ACC112 (cell line): ENCODE measurements around the gene TRAPPC12.
"Not testable (repeated sequence)": the region's sequence is repeated elsewhere in the genome, so short reads cannot be mapped to it uniquely, and the experiment has no call there.

Experiments used
- H2AFZ ChIP-seq: fragments of 200-600 bp; sonication (generic); one replicate; pipeline ENCODE4 v1.6.0; 2017; ENCODE audit warnings: antibody characterized with exemption, low read length; ENCODE audit not compliant: unreplicated experiment
- H3K27ac ChIP-seq: fragments of 200-600 bp; sonication (generic); 2 replicates; pipeline ENCODE4 v1.5.1; 2014; ENCODE audit warnings: low read depth, mild to moderate bottlenecking, antibody characterized with exemption, low read length, moderate library complexity
- H3K27me3 ChIP-seq: fragments of 200-600 bp; sonication (generic); 2 replicates; pipeline ENCODE4 v1.6.1; 2014; ENCODE audit warnings: mild to moderate bottlenecking, antibody characterized with exemption, low read length, moderate library complexity, mixed read lengths; ENCODE audit not compliant: insufficient read depth
- H3K36me3 ChIP-seq: fragments of 200-600 bp; sonication (generic); 2 replicates; pipeline ENCODE4 v1.6.1; 2016; ENCODE audit warnings: mild to moderate bottlenecking, antibody characterized with exemption, low read length, moderate library complexity, mixed read lengths; ENCODE audit not compliant: insufficient read depth
- H3K4me1 ChIP-seq: fragments of 200-600 bp; sonication (generic); one replicate; pipeline ENCODE4 v1.6.1; 2016; ENCODE audit warnings: low read length, mixed read lengths; ENCODE audit not compliant: insufficient read depth, unreplicated experiment, control insufficient read depth
- H3K4me3 ChIP-seq: fragments of 200-600 bp; sonication (generic); 2 replicates; pipeline ENCODE4 v1.5.1; 2014; ENCODE audit warnings: mild to moderate bottlenecking, low read depth, low read length
- H3K79me2 ChIP-seq: fragments of 200-600 bp; sonication (generic); one replicate; pipeline ENCODE4 v1.6.0; 2016; ENCODE audit warnings: low read length; ENCODE audit not compliant: control insufficient read depth, unreplicated experiment, insufficient read depth

The TRAPPC12 gene

DNA sequence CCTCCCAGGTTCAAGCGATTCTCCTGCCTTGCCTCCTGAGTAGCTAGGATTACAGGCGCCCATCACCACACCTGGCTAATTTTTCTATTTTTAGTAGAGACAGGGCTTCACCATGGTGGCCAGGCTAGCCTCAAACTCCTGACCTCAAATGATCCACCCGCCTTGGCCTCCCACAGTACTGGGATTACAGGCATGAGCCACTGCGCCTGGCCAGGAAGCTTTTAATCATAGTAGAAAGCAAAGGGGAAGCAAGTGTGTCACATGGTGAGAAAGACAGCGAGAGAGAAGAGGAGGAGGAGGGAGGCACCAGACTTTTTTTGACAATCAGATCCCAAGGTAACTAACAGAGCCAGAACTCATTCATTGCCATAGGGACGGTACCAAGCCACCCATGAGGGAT, 67.7 kb downstream of the TRAPPC12 start:
- not testable (repeated sequence) for H3K27ac ChIP-seq, H3K4me3 ChIP-seq, H2AFZ ChIP-seq, H3K27me3 ChIP-seq, H3K79me2 ChIP-seq, H3K4me1 ChIP-seq
- H3K36me3 ChIP-seq, result peaks cover 38% of the 10 kb centered on the region

DNA sequence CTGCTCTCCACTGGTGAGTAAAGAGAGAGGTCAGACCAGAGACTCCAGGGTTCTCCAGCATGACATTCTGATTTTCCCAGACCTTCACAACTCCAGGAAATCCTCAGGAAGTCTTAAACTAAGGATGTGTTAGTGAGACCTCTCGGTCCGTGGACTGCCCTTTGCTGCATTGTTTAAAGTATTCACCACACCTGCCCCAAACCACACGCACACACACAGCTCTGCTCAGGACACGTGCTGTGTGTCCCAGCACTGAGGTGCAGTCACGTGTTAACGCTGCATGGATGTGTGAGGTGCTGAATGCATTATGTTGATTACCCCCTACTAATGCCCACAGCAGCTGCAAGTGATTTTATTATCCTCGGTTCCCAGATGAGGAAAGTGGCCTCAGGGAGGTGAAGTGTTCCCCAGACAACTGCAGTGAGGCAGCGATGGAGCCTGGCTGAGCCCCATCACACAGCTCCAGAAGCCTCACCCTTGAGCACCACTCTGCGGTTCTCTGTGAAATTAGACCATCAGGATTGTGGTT, 68.4 kb downstream of the TRAPPC12 start:
- no peak overlapping the region for H2AFZ ChIP-seq
- H3K27me3 ChIP-seq, result no peaks in the 10 kb centered on the region
- H3K36me3 ChIP-seq, result peaks cover 38% of the 10 kb centered on the region
- H3K27ac ChIP-seq, result no peak overlapping the region
- no peaks in the 10 kb centered on the region for H3K79me2 ChIP-seq
- H3K4me1 ChIP-seq, result no peaks in the 10 kb centered on the region
- no peak overlapping the region for H3K4me3 ChIP-seq

DNA sequence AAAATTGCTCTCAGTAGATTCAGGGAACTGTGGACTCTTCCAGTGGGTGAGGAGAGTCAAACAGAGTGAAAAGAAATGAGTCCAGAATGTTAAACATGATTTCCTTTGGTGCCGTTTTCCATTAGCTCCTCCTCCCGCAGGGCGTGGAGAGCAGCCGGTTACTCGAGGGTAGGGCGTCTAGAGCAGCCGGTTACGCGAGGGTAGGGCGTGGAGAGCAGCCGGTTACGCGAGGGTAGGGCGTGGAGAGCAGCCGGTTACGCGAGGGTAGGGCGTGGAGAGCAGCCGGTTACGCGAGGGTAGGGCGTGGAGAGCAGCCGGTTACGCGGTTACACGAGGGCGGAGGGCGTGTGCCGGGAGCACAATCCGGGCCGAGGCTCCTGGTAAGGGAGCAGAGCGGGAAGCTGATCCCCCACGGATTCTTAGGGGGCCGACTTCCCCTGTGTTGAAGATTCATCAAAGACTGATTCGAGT, 69.0 kb downstream of the TRAPPC12 start:
- not testable (repeated sequence) for H3K27ac ChIP-seq, H3K27me3 ChIP-seq, H2AFZ ChIP-seq, H3K4me1 ChIP-seq, H3K4me3 ChIP-seq, H3K79me2 ChIP-seq
- H3K36me3 ChIP-seq, result peaks cover 38% of the 10 kb centered on the region

DNA sequence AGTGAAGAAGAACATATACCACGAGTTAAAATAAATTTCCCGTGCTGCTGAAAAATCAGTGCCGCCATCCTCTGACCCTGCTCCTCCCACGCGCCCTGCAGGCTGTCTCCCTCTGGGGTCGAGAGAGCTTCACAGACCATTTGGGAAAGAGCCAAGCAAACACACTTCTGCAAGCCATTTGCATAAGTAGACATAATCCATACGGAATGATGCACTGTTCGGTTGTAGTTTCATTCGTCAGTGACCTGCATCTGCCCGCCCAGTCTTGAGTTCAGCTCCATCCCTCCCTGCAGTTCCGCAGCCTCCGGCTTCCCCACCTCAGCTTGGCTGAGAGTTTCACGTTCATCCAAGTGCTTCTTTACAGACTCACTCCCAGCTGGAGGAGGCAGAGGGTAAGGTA, 69.6 kb downstream of the TRAPPC12 start:
- Histone ChIP-seq H3K79me2 (no peaks in the 10 kb centered on the region), H3K27ac (no peak overlapping the region), H3K4me3 (no peak overlapping the region), H3K36me3 (peaks cover 36% of the 10 kb centered on the region), H3K27me3 (no peaks in the 10 kb centered on the region), H2AFZ (no peak overlapping the region), H3K4me1 (no peaks in the 10 kb centered on the region)

DNA sequence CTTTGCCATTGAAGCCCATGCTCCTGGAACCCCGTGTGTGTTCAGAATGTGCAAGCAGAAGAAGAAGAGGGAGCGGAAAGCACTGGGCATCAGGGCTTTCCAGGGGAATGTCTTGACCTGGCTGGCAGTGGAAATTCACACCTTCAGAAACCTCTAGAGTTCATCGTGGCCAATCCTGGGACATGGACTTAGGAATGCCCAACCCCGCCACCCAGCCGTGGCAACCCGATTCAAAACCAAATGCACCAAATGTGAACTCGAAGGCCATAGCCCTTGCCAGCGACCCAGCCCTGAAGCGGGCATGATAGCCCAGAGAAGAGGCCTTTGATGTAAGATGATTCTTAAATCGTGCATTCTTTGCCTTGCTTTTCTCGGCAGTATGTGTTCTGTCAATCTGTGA, 70.4 kb downstream of the TRAPPC12 start:
- H3K4me3 ChIP-seq, result no peak overlapping the region
- no peak overlapping the region for H2AFZ ChIP-seq
- no peaks in the 10 kb centered on the region for H3K4me1 ChIP-seq
- H3K36me3 ChIP-seq, result peaks cover 28% of the 10 kb centered on the region
- no peaks in the 10 kb centered on the region for H3K79me2 ChIP-seq
- H3K27me3 ChIP-seq, result no peaks in the 10 kb centered on the region
- H3K27ac ChIP-seq, result no peak overlapping the region

DNA sequence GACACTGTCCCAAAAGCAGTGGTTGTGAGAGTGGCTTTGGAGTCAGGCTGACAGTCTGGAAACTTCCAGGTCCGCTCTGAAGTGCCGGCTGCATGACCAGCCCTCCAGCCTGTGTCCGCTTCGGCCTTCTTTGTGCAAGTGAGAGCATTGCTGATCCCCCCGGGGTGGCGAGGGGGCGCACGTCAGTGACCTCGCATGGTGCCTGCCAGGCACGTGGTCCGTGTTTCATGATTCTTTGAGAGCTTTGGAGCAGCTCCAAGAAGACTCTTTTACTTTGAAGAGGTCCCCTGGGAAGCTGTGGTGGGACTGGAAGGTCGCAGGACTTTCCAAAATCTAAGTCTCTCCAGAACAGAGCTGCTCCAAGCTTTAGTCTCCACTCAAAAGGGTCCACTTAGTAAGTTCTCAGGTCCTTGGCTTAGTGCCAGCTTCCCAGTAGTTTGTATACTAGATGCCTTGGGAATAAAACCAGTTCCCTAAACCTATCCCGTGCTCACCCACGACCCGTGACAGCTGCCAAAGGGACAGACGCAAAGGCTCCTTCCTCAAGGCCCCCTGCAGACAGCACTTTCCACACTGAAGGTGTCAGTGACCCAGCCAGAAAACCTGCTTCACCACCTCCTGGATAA, 71.0 kb downstream of the TRAPPC12 start:
- Histone ChIP-seq H3K79me2 (no peaks in the 10 kb centered on the region), H3K27me3 (no peaks in the 10 kb centered on the region), H3K36me3 (peaks cover 22% of the 10 kb centered on the region), H3K27ac (no peak overlapping the region), H3K4me1 (no peaks in the 10 kb centered on the region), H2AFZ (no peak overlapping the region), H3K4me3 (no peak overlapping the region)

DNA sequence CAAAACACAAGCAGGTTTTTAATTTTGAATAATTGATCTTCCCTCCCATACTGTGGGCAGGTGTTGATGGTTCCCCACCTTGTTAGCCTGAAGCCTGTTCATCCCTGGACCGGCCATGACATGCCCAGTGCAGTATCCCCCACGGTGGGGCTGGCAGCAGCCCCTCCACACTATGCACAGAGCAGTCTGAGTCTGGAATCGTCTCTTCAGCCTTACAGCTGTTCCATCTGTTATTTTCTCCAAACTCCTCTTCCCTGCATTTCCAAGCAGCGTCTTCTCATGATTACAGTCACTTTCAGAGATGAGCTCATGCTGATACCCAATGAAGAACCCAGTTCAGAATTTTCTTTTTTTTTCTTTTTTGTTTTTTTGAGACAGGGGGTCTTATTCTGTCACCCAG, 71.7 kb downstream of the TRAPPC12 start:
- Histone ChIP-seq H3K36me3 (peaks cover 16% of the 10 kb centered on the region; the same call in 1 of the 2 replicates), H3K79me2 (no peaks in the 10 kb centered on the region), H2AFZ (no peak overlapping the region), H3K4me3 (no peak overlapping the region), H3K27me3 (no peaks in the 10 kb centered on the region), H3K4me1 (no peaks in the 10 kb centered on the region), H3K27ac (no peak overlapping the region)

DNA sequence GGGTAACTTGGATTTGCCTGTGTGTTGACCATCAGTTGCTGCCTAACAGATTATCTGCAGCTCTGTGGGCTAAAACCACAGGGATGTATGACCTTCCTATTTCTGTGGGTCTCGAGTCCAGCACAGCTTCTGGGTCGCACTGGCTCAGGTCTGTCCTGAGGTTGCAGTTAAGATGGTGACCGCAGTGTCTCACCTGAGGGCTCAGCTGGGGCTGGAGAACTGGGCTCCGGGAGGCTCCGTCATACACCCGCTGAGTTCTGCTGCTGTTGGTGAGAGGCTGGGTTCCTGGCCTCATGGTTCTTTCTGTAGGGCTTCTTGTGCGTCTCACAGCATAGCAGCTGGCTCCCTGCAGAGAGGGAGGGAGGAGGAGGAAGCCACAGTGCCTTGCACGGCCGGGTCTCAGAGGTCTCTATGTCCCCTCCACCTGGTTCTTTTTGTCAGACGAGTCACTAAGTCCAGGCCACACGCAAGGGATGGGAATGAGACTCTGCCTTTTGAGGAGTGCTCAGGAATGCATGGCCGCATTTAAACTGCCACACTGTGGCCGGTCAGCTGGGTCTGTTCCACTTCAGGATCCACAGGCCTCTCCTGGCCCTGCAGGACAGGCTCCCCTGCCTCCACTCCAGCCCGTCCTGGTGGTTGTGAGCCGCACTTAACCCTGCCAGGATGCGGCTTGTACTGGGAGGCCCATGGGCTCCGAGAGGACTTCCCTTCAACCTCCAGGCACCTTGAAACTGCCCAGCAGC, 72.6 kb downstream of the TRAPPC12 start:
- Histone ChIP-seq H3K27me3 (no peaks in the 10 kb centered on the region), H3K36me3 (peaks cover 7% of the 10 kb centered on the region; the same call in 1 of the 2 replicates), H3K4me1 (no peaks in the 10 kb centered on the region), H3K79me2 (no peaks in the 10 kb centered on the region), H3K27ac (no peak overlapping the region), H2AFZ (no peak overlapping the region), H3K4me3 (no peak overlapping the region)

DNA sequence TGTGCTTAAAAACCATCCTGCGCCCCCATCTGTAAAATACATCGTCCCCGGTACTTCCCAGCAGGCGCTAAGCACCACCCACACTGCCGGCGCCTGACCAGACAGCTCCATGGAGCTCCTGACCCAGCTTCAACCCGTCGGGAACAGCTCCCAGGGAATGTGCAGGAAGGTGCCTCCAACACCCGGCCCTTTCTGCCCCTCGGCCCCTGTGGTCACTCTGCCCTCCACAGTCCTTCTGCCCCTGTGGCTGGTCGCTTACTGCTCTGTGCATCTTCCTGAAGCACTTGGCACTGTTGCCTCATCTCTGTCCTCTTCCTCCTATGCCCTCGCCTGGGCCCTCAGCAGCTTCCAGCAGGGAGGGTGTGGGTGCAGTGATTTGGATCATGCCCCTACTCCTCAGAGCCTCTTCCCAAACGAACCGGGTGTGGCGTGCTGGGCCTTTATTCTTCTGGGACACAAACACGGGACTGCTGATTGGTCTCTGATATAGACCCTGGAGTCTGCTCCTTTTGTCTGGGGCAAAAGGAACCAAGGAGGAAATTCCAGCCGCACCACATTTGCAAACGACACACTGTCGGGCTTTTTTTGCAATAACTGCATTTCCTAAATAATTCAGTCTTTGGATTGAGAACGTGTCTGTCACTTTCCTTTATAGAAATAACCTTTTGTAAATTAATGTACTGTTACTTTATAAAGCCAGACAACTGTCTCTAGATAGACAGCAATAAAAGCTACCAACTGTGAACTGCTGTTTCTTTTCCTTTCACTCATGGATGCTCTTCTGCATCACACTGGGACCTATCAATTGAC, 73.9 kb downstream of the TRAPPC12 start:
- H3K36me3 ChIP-seq, result peaks cover 4% of the 10 kb centered on the region; the same call in 1 of the 2 replicates
- H3K4me3 ChIP-seq, result no peak overlapping the region
- no peaks in the 10 kb centered on the region for H3K79me2 ChIP-seq
- no peaks in the 10 kb centered on the region for H3K4me1 ChIP-seq
- no peak overlapping the region for H3K27ac ChIP-seq
- H2AFZ ChIP-seq, result no peak overlapping the region
- H3K27me3 ChIP-seq, result no peaks in the 10 kb centered on the region

DNA sequence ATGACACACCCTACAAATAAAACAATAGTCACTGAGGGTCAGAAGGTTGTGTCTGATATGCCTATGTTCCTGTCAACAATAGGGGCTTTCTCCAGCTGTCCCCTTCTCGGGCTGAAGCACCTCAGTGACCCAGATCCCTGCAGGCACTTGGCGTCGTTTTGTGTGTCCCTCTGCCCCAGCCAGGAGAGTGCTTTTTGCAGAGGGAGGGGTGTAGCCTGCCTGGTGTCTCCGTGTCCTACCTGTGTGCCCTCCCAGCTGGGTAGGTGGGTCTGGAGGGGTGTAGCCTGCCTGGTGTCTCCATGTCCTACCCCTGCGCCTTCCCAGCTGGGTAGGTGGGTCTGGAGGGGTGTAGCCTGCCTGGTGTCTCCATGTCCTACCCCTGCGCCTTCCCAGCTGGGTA, 74.5 kb downstream of the TRAPPC12 start:
- H2AFZ ChIP-seq, H3K79me2 ChIP-seq, H3K36me3 ChIP-seq, H3K4me1 ChIP-seq, H3K4me3 ChIP-seq, H3K27me3 ChIP-seq, H3K27ac ChIP-seq: not testable (repeated sequence)
